ENCODE measurements around the gene SF3B3.

- no peak for TF ChIP-seq EP300 (IDR thresholded peaks at IDR 0.05)
- TF ChIP-seq CTCF (IDR thresholded peaks at IDR 0.05), result no peak
- no peak for TF ChIP-seq POLR2A (IDR thresholded peaks at IDR 0.05)
- TF ChIP-seq POLR2AphosphoS5 (IDR thresholded peaks at IDR 0.05), result no peak
Measured at GRCh38 chr16:70611785-70612303, 88.2 kb downstream of the SF3B3 start.

Data from upper lobe of left lung (tissue), 4 donors.